ENCODE data around the gene HSF2BP.
"Not testable (repeated sequence)": the region's sequence is repeated elsewhere in the genome, so short reads cannot be mapped to it uniquely, and the experiment has no call there.

HSF2BP gene

DNA sequence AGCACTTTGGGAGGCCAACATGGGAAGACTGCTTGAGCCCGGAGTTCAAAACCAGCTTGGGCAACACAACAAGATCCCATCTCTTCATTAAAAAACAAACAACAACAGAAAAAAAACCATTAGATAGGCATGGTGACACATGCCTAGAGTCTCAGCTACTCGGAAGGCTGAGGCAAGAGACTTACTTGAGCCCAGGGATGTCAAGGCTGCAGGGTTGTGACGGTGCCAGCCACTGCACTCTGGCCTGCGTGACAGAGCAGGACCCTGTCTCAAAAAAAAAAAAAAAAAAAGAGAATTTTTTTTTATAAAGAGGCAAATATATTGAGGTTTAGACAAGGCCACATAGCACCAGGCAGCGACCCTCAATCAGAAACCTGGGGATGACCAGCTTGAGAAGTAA, 62.7 kb downstream of the HSF2BP start:
- no peak for DNase-seq

DNA sequence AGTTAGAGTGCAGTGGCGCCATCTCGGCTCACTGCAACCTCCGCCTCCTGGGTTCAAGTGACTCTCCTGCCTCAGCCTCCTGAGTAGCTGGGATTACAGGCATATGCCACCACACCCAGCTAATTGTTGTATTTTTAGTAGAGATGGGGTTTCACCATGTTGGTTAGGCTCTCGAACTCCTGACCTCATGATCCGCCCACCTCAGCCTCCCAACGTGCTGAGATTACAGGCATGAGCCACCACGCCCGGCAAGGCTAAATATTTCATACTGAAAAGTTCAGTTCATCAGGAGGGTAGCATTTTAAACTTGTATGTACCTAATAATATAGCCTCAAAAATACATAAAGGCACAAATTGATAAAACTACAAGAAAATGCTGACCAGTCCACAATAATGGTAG, 63.5 kb downstream of the HSF2BP start:
- DNase-seq: peak; percentile 1

DNA sequence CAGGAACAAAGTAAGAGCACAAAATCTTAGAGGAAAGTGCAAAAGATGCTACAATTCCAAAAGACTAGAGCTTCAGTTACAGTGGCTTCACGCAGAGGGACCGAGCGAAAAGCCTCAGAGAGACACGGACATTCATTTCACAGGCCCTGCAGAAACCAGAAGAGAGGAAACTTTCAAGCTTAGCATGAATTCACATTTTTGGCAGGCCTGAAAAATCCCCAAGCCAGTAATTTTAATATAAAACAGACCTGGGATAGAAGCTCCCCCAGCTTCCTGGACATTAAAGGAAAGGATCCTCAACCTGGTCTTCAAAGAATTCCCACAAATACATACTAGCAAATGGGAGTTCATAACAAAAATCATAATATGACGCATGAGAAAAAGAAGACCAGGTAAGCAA, 66.2 kb downstream of the HSF2BP start:
- DNase-seq: no peak

- no peak for DNase-seq
Observed at GRCh38 chr21:43591571-43591970, 67.7 kb downstream of the HSF2BP start.

DNA sequence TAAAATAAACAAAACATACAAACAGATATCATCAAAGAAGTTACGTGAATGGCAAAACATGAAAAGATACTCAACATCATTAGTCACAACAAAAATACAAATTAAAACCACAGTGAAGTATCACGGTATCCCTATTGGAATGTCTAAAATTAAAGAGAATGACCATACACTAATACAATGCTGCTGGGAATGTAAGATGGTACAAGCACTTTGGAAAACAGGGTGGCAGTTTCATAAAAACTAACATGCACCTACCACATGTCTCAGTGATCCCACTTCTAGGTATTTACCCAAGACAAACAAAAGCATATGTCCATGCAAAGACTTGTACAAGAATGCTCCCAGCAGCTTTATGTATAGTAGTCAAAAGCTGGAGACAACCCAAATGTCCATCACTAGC, 69.1 kb downstream of the HSF2BP start:
- DNase-seq: no peak

DNA sequence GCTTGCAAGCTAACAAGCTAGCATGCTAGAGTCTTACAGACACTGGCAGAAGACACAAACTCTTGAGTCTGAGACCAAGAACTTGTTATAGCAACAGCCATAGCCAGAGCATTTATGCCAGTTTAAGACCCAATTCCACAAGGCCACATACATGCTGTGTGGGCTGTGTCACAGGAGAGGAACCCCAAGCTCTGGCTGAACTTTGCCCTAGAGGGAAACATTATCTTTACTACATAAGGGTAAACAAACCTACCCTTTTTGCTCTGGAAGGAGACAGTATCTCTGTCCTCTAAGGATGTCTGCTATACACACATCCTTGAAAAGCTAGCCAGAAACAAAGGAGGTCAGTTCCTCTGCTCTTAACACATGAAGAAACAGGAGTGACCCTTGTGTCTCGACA, 70.3 kb downstream of the HSF2BP start:
- DNase-seq: no peak

GRCh38 chr21:43585924-43586413, 73.3 kb downstream of the HSF2BP start:
- DNase-seq: no peak

- no peak for DNase-seq
Observed at GRCh38 chr21:43585514-43585913, 73.8 kb downstream of the HSF2BP start.

DNA sequence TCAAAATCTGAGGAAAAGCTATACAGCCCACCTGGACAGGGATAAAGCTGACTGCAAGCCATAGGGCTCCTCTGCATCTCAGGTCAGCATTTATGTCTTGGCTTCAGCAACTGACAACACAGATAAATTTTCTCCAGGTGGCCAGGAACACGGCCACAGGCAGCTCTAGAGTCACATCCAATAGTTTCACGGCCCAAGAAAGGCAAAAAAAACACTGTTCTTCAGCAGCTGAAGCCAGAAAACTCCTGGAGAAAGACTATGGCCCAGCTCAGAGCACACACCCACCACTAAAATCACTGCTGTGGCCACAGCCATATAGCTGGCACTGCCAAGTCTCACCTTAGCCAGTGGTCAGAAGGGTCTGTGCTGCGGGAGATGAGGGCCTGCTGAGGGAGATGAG, 77.8 kb downstream of the HSF2BP start:
- no peak for DNase-seq

DNA sequence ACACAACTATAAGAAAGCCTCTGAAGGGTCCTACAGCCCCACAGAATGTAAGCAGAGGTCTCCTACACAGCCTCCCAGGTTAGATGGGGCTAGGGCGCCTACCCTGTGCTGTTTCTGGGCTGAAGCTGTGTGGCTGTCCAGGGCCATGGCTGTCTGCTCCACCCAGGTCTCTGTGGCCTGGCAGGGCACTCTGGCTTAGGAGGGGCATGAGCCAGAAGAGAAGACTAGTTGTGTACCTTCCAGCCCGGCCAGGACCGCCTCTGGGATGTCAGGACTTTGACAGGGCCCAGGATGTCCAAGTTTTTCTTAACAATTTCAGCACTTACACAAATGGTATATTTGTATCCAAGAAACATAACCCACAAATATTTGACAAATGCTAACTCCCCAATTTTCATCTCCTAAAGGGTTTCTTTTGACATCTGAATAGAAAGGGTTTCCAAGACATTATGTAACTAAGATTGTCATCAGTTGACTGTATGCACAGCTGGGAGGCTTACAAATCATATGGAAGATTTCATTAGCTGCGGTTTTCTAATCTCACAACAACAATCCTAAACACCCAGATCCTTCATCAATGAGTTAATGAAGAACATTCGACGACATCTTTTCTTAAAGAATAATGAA, 80.5 kb downstream of the HSF2BP start:
- no peak for DNase-seq

- DNase-seq: no peak
Observed at GRCh38 chr21:43575473-43575844, 83.8 kb downstream of the HSF2BP start.

DNA sequence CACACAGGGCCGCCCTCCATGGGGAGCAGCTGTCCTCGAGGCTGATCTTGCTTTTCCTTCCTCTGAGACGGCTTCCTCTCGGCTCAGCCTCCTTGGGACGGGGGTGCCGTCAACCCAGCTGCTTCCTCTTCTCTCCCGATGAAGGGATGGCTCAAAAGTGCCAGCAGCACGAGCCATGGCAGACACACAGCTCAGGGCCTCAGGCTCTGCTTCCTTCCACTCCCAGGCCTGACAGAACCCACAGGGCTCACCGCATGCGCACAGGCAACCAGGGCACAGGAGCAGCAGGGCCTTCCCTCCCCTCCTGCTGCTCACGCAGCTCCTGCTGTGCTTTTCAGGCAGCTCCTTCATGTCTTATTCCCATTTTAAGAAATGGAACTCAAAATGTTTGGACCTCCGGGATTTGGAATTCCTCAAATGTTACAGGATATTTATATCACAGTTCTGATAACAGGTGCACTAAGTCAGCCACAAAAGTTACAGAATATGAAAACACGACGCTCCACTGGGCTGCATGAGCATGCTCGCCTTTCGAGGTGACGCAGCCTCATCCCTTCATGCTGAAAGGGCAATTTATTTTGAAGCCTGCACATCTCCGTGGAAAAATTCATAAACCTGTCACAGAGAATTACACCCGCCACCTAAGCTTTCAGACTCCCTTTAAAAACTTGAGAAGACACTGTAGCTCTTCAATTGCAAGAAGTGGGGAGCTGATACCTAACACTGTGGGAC, 84.4 kb downstream of the HSF2BP start:
- no peak for DNase-seq

GRCh38 chr21:43573921-43574320, 85.4 kb downstream of the HSF2BP start:
- DNase-seq: no peak

DNA sequence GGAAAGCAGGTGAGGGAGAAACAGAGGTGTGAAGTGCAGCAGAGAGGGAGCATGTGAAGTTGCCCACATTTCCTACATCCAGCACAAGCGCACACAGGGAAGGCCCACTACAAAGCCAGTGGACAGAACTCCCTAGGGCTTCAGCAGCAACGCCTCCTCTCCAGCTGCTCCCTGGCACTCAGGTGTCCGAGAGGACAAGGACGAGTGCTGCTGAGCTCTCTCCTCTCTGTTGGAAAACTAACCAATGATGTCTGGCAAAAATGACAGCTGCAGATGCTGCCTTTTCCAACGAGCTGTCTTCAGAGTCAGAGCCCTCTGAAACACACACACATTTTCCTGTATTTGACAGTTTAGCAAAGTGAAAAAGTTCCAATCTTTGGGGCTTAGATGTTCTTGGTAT, 86.8 kb downstream of the HSF2BP start:
- no peak for DNase-seq

DNA sequence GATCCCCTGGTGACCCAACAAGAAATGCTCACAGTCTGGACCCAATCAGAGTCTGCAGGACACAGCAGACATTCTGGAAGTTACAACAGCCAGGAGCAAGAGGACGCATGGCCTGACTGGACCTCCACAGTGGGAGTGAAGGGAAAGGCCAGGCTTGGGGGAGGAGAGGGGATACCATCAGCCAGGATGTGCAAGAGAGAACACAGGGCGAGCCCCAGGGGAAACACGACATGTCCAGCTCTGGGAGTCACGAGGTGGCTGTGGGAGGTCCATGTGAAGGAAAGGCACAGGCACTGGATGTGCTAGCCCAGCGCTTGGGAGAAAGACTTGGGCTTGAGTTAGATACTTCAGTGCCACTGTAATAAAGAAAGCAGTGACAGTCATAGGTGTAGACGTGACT, 87.3 kb downstream of the HSF2BP start:
- no peak for DNase-seq

DNA sequence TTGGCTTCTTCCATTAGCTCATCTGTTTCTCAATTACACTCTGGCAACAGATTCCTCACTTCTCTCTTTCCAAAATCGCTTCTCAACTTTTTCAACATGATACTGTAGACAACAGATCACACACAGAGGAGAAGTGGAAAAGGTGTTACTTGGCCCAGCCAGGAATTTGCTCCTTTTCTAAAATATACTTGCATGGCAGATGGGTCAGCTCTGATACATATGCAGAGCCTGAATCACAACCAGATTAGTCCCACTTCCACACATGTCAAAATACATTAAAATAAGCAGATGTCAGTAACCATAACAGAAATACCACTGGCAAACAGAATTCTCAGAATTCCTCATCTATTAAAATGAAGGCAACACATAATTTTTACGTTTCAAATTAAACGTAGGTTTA, 89.1 kb downstream of the HSF2BP start:
- DNase-seq: not testable (repeated sequence)

- not testable (repeated sequence) for DNase-seq
Observed at GRCh38 chr21:43562451-43562850, 96.8 kb downstream of the HSF2BP start.

DNA sequence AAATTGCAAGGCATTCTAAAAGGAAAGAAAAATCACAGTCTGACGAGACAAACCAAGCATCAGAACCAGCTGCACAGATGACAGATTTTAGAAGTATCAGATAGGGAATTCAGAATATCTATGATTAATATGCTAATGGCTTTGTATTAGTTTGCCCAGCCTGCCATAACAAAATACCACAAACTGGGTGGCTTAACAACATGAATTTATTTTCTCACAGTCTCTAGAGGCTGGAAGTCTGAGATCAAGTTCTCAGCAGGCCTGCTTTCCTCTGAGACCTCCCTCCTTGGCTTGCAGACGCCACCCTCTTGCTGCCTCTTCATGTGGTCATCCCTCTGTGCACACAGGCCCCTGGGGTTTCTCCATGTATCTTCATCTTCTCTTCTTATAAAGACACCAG, 118.7 kb downstream of the HSF2BP start:
- DNase-seq: not testable (repeated sequence)

DNA sequence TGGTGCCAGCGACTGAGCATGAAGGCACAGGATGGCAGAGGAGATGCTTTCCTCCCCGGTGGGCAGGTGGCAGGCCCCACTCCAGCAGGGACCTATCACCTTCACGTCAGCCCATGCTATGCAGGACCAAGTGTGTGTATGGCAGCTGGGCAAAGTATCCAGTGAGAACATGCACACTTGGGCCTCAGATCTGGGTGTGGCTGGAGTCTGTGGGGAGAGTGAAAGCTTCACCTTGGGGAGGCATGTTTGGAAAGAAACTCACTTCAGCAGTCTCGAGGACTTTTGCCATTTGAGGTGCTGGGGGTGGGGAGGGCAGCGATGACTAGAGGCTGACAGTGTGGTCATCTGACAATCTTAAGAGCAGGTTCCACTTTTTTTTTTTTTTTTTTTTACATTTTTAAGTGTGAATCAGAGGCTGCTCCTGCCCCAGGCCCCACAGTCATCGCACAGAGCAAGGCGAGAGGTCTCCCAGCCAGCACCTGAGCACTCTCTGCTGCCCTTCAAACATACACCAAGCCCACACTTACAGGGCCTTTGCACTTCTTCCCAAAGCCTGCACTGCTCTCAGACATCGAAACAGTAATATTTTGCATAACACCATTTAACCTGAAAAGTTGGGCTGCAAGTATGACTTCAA, 136.7 kb downstream of the HSF2BP start:
- DNase-seq: not testable (repeated sequence)

- DNase-seq: not testable (repeated sequence)
Observed at GRCh38 chr21:43517701-43518100, 141.6 kb downstream of the HSF2BP start.

- not testable (repeated sequence) for DNase-seq
Observed at GRCh38 chr21:43516860-43517627, 142.2 kb downstream of the HSF2BP start.

GRCh38 chr21:43516295-43516847, 142.9 kb downstream of the HSF2BP start:
- DNase-seq: not testable (repeated sequence)

DNA sequence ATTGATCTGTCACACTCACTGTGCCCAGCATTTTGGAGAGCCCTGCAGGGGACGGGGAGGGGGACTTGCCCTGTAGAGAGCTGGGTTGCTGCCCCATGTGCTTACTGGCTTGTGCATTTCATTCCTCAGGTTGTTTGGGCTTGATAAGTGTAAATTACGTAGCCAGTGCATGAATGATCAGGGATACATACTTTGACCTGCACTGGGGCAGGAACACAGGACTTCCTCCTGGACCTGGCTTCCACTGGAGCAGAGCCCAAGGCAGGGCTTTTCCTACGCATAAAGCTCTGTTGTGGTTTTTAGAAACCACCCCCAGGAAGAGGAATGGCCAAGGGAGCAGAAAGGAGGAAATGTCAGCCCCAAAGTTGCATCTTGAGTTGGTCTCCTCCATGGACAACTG, 144.5 kb downstream of the HSF2BP start:
- not testable (repeated sequence) for DNase-seq

Measured in activated CD8-positive, alpha-beta memory T cell treated with anti-CD3 and anti-CD28 coated beads, Interleukin-2, amount 50 U/mL, for 48 hours (primary cell).